Measurements from ENCODE around the gene PLXDC1.

DNA sequence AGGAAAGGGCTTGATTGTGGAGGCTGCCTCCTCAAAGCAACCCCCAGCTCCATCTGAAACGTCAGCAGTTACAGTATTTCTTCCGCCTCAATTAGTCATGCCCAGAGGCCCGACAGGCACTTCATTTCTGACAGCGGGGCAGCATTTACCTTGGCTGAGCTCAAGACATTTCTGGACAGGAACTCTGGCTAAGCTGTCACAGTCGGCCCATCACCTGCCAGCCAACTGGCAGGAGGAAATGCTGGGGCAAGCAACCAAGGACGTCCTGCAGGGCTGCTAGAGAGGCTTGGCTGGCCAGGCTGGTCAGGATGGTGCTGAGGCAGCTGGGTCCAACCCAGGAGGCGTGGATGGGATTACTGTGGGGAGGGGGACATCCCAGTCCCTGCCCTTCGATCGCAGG, 27.8 kb downstream of the PLXDC1 start:
- TF ChIP-seq TAF1 (IDR thresholded peaks at IDR 0.05; ENCODE audit: low read depth, low read length) (no peak), POLR2A (IDR thresholded peaks at IDR 0.05; ENCODE audit: low read depth, low read length) (no peak), POLR2AphosphoS5 (IDR thresholded peaks at IDR 0.05; ENCODE audit: low read depth, low read length) (no peak), POU2F2 (IDR thresholded peaks at IDR 0.05; ENCODE audit: low read depth, low read length) (no peak), SPI1 (IDR thresholded peaks at IDR 0.05; ENCODE audit: low read depth, low read length) (no peak), PAX5 (IDR thresholded peaks at IDR 0.05; ENCODE audit: insufficient read depth, low read length, severe bottlenecking) (no peak)

Data from GM12891 (cell line).